Activated CD4-positive, alpha-beta T cell treated with anti-CD3 and anti-CD28 coated beads, Interleukin-2, Interleukin-4, amounts not matched to agents 100 ng/mL and 50 ng/mL, durations not matched to agents 16 hours and 8 hours (primary cell): ENCODE data around the gene CCP110.

Experiments used
- DNase-seq: peaks from one replicate; pipeline ENCODE4 v3.0.0-alpha.2; 2020; ENCODE audit warnings: low spot score

CCP110 gene

GRCh38 chr16:19549673-19550072 lies 25.9 kb downstream of the CCP110 start:
- peak; percentile 50 for DNase-seq

- peak; percentile 96 for DNase-seq
Measured at GRCh38 chr16:19555186-19555937, 31.6 kb downstream of the CCP110 start, which contains the start of gene VPS35L. Gene VPS35L, plus strand, starts transcription at chr16:19555703. Its CDS starts 27 bp downstream, at chr16:19555730.

- DNase-seq, result peak; percentile 60
Measured at GRCh38 chr16:19555938-19556771, 32.4 kb downstream of the CCP110 start.

- peak; percentile 40 for DNase-seq
Measured at GRCh38 chr16:19559242-19559910, 35.6 kb downstream of the CCP110 start.

- no peak for DNase-seq
Measured at GRCh38 chr16:19560078-19560477, 36.3 kb downstream of the CCP110 start.

- DNase-seq, result no peak
Measured at GRCh38 chr16:19563377-19563776, 39.6 kb downstream of the CCP110 start.

GRCh38 chr16:19566362-19566761 lies 42.6 kb downstream of the CCP110 start:
- DNase-seq, result no peak

GRCh38 chr16:19567560-19567959 lies 43.8 kb downstream of the CCP110 start:
- DNase-seq, result no peak

- DNase-seq, result no peak
Measured at GRCh38 chr16:19573997-19574396, 50.3 kb downstream of the CCP110 start.

- DNase-seq, result no peak
Measured at GRCh38 chr16:19574615-19575014, 50.9 kb downstream of the CCP110 start.

- no peak for DNase-seq
Measured at GRCh38 chr16:19578378-19578971, 54.7 kb downstream of the CCP110 start.

- DNase-seq, result no peak
Measured at GRCh38 chr16:19582050-19582831, 58.5 kb downstream of the CCP110 start.

GRCh38 chr16:19583665-19584300 lies 60.0 kb downstream of the CCP110 start:
- DNase-seq, result peak; percentile 34

GRCh38 chr16:19588661-19589060 lies 64.9 kb downstream of the CCP110 start:
- DNase-seq, result no peak

- no peak for DNase-seq
Measured at GRCh38 chr16:19589106-19589505, 65.4 kb downstream of the CCP110 start.

- DNase-seq, result no peak
Measured at GRCh38 chr16:19589771-19590302, 66.1 kb downstream of the CCP110 start.

- no peak for DNase-seq
Measured at GRCh38 chr16:19595043-19595767, 71.5 kb downstream of the CCP110 start.

- DNase-seq, result no peak
Measured at GRCh38 chr16:19598805-19599510, 75.2 kb downstream of the CCP110 start.
